Ovary (tissue), 9 donors: Measurements from ENCODE around the gene TTC6. TPM values are rescaled to one million over a fixed set of nuclear protein-coding genes. Genes with fewer than 3 reads are reported as not detected.

Source experiments
- DNase-seq, 5 donors: peaks; one replicate each; pipeline ENCODE4 v3.0.0-alpha.2; 2019 to 2020
- H3K27ac ChIP-seq, 2 donors: fragments of 200-600 bp; one replicate each; pipeline versions ENCODE4 v1.5.1 to v1.8.0; 2019 to 2022
- H3K27me3 ChIP-seq: fragments of 200-600 bp; one replicate; pipeline ENCODE4 v1.8.0; 2022
- H3K36me3 ChIP-seq: fragments of 200-600 bp; sonication (generic); one replicate; pipeline ENCODE4 v1.5.1; 2019
- H3K4me1 ChIP-seq: one replicate; pipeline ENCODE4 v1.8.1; 2013; ENCODE audit warnings: mild to moderate bottlenecking, moderate library complexity; ENCODE audit not compliant: insufficient read depth
- H3K4me3 ChIP-seq: fragments of 200-600 bp; sonication (generic); one replicate; pipeline ENCODE4 v1.5.1; 2017
- H3K9me3 ChIP-seq, 2 donors: fragments of 200-600 bp in 1 of 2; sonication (generic) in 1 of 2; one replicate each; pipeline versions ENCODE4 v1.5.1 to v1.8.1; 2013 to 2019; ENCODE audit warnings: mild to moderate bottlenecking in 1 of 2, moderate library complexity in 1 of 2
- EP300 ChIP-seq: sonication (generic); formaldehyde crosslinking; IDR thresholded peaks from one replicate; pipeline ENCODE4 v1.6.1; 2017; ENCODE audit warnings: antibody characterized with exemption
- POLR2A ChIP-seq: fragments of 450-650 bp; IDR thresholded peaks from one replicate; pipeline ENCODE4 v1.6.1; 2017; ENCODE audit warnings: antibody characterized with exemption, mild to moderate bottlenecking, moderate library complexity
- WGBS, 3 donors: extraction: QIAGEN DNeasy Blood & Tissue Kit in 1 of 3; methylation state at CpG; one replicate each; pipeline versions ENCODE4 v1.1.5 to v1.1.7; 2013 to 2017; 5-methylcytosine and 5-hydroxymethylcytosine counted together
- intact Hi-C, 4 donors: fragments of 100-400 bp; cut with DNase I; formaldehyde crosslinking; loops; one replicate each; pipeline versions ENCODE4 v1.11.0 to v1.15.1; 2022 to 2023
- polyA plus RNA-seq, 2 donors: library from polyadenylated mRNA; stranded (reverse); fragments of 200-250 nt in 1 of 2; fragments of 350-450 nt in 1 of 2; fragmentation: Illumina TruSeq in 1 of 2; extraction: RNeasy Lipid Tissue Mini Kit (QIAGEN cat#74804) in 1 of 2; gene quantifications; one replicate each; pipeline ENCODE4 v1.2.3, GENCODE V29; 2013 to 2014
- total RNA-seq, 7 donors: library from RNA; depleted of rRNA in 2 of 7; stranded (reverse); fragments of >200 nt in 2 of 7; fragmentation: NEBNext Ultra II Directional in 3 of 7; extraction: Animal tissue kit (Norgen Biotek cat#: 25700) in 3 of 7; gene quantifications; one replicate each; pipeline versions ENCODE4 v1.1.0 to v1.2.4, GENCODE V29; 2016 to 2023
- TF ChIP-seq, protein P1 (sequence below), 3 donors: fragments of 450-650 bp in 2 of 3; fragments of 200-600 bp in 1 of 3; IDR thresholded peaks; one replicate each; pipeline versions ENCODE4 v1.5.1 to v1.8.0; 2016 to 2022; ENCODE audit warnings: antibody characterized with exemption in 3 of 3, mild to moderate bottlenecking in 1 of 3
- donor health status: DM: no; HTN: no; CAD: no; lungs with moderate emphysema.
- donor health status: DM: no; HTN: no; CAD: no.
- donor health status: Bipolar disorder and iron deficiency.
- donor health status: DM: yes; HTN: yes; CAD: no.
- donor health status: DM: no; HTN: no; CAD: no.
- donor health status: DM: yes; HTN: yes; CAD: no.

The TTC6 gene
- total and polyA plus RNA-seq, 9 donors, result 0.05 to 0.92 (median 0.58) TPM; not detected in 6

GRCh38 chr14:37623426-37623951 lies 28.1 kb downstream of the TTC6 start:
- H3K4me1 ChIP-seq, result peaks cover 3% of the 10 kb centered on the region
- intact Hi-C loops, result no loop called here
- H3K36me3 ChIP-seq, result no peaks in the 10 kb centered on the region
- no peak overlapping the region for H3K27ac ChIP-seq
- no peak for DNase-seq
- no peaks in the 10 kb centered on the region for H3K27me3 ChIP-seq
- 58 to 69% (median 65%) methylated on average over 1 of the region's 1 CpG for WGBS, 3 donors
- no peak overlapping the region for H3K4me3 ChIP-seq
- TF ChIP-seq POLR2A (no peak), EP300 (no peak)
- TF ChIP-seq, protein P1, sequence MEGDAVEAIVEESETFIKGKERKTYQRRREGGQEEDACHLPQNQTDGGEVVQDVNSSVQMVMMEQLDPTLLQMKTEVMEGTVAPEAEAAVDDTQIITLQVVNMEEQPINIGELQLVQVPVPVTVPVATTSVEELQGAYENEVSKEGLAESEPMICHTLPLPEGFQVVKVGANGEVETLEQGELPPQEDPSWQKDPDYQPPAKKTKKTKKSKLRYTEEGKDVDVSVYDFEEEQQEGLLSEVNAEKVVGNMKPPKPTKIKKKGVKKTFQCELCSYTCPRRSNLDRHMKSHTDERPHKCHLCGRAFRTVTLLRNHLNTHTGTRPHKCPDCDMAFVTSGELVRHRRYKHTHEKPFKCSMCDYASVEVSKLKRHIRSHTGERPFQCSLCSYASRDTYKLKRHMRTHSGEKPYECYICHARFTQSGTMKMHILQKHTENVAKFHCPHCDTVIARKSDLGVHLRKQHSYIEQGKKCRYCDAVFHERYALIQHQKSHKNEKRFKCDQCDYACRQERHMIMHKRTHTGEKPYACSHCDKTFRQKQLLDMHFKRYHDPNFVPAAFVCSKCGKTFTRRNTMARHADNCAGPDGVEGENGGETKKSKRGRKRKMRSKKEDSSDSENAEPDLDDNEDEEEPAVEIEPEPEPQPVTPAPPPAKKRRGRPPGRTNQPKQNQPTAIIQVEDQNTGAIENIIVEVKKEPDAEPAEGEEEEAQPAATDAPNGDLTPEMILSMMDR (IDR thresholded peaks at IDR 0.05), result no peak
- no peaks in the 10 kb centered on the region for H3K9me3 ChIP-seq

GRCh38 chr14:37623971-37624370 lies 28.5 kb downstream of the TTC6 start:
- intact Hi-C loops, result no loop called here
- TF ChIP-seq, protein P1 (IDR thresholded peaks at IDR 0.05), result no peak
- TF ChIP-seq EP300 (no peak), POLR2A (no peak)
- Histone ChIP-seq H3K36me3 (no peaks in the 10 kb centered on the region), H3K27ac (no peak overlapping the region), H3K27me3 (no peaks in the 10 kb centered on the region), H3K4me1 (peaks cover 3% of the 10 kb centered on the region), H3K4me3 (no peak overlapping the region), H3K9me3 (no peaks in the 10 kb centered on the region)
- no peak for DNase-seq
- WGBS, 3 donors, result 93 to 97% (median 93%) methylated on average over 1 of the region's 1 CpG

DNA sequence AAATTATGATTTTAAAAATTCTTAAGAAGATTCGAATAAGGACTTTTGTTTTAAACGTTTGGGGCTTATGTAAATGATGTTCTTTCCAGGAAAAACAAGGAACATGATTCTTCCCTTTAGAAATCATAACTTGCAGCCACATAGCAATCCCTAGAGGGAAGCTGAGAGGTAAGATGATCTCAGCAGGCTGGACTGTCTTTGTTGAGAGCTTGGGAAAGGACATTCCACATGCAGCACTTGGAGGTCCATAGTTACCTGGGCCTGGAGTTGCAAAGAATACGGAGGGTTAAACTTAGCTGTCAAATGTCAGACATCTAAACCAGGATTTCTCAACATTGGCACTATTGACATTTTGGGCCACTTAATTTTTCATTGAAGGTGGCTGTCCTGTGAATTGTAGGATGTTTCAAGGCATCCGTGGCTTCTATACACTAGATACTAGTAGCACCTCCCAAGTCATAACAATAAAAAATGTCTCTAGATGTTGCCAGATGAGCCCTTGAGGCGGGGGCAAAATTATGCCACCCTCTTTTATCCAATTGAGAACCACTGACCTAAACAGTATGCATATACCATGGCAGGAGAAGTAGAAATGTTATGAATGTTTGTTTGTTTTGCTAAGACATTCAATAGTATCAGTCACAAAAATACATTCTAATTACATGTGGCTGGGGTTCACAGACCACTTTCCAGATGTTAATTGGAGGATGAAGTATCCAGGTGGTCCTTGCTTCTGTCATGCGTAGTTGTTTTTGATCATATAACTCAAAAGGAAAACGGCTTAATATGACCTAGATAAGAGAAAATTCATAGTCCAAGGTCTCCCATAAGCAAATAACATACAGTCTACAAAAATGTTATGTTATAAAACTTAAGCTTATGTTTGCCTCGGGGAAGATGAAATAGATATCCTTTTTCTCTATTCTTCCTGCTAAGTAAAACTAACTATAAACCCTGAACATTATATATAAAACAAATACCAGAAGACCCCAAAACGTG lies 30.5 kb downstream of the TTC6 start:
- no peak for DNase-seq
- no peak for TF ChIP-seq EP300
- TF ChIP-seq, protein P1 (IDR thresholded peaks at IDR 0.05), result no peak
- no peak for TF ChIP-seq POLR2A
- no peaks in the 10 kb centered on the region for H3K36me3 ChIP-seq
- H3K9me3 ChIP-seq, result no peaks in the 10 kb centered on the region
- WGBS, 3 donors, result 52 to 64% (median 53%) methylated on average over 9 of the region's 9 CpGs
- no peak overlapping the region for H3K4me3 ChIP-seq
- peaks cover 3% of the 10 kb centered on the region for H3K4me1 ChIP-seq
- intact Hi-C loops, result no loop called here
- no peak overlapping the region for H3K27ac ChIP-seq
- H3K27me3 ChIP-seq, result no peaks in the 10 kb centered on the region

DNA sequence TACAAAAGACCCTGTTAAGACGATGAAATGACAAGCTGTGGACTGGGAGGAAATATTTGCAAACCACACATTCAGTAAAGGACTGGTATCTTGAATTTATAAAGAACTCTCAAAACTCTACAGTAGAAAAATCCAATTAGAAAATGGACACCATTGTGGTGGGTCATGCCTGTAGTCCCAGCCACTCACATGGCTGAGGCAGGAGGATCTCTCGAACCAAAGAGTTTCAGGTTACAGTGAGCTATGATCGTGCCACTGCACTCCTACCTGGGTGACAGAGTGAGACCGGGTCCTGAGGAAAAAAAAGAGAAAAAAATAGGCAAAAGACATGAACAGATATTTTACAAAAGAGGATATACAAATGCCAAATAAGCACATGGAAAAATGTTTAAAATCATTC lies 41.9 kb downstream of the TTC6 start:
- Histone ChIP-seq H3K27ac (no peak overlapping the region), H3K9me3 (no peaks in the 10 kb centered on the region), H3K4me1 (no peaks in the 10 kb centered on the region), H3K36me3 (no peaks in the 10 kb centered on the region), H3K27me3 (no peaks in the 10 kb centered on the region), H3K4me3 (no peak overlapping the region)
- intact Hi-C loops, result no loop called here
- TF ChIP-seq EP300, result no peak
- TF ChIP-seq, protein P1 (IDR thresholded peaks at IDR 0.05), result no peak
- no peak for TF ChIP-seq POLR2A
- DNase-seq, result no peak
- 61 to 66% (median 64%) methylated on average over 4 of the region's 4 CpGs for WGBS, 3 donors
